HG02885 (cell line): ENCODE data around the gene PIP4K2A.
"Not testable (repeated sequence)": the region's sequence is repeated elsewhere in the genome, so short reads cannot be mapped to it uniquely, and the experiment has no call there.

ENCODE experiments used
- ATAC-seq: cut with Tn5 transposase; IDR thresholded peaks from one replicate; pipeline ENCODE4 v1.9.1; 2021; ENCODE audit warnings: mild to moderate bottlenecking; ENCODE audit not compliant: unreplicated experiment, poor library complexity

The PIP4K2A gene

DNA sequence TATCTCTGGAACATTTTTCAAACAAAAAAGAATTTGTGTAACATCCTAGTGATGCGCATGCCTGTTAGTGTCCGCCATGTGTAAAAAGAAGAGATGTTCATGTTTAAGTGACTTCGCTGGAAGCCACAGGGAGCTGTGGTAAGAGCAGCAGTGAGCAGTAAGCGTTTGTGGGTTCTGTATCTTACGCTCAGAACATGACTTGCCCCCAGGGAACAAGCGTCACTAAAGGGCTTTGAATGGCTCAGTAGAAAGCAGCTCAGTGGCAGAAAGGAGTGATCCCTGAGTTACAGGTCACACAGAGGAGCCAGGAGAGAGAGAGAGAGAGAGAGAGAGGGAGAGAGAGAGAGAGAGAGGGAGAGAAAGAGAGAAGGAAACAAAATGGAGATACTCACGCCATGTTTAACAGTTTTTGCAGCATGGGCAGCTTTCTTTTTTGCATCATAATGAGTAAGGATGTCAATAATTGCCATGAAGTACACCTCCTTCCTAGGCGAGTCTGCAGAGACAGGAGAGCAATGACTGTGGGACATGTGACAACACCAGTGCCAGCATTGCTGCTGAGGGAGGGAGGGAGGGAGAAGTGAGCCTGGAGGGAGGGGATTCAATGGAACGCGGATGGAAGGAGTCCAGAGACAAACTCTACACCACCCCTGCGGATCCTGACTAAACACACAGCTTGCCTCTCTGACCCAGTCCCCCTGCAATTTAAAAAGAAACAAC lies 174.6 kb downstream of the PIP4K2A start:
- ATAC-seq, result no peak

DNA sequence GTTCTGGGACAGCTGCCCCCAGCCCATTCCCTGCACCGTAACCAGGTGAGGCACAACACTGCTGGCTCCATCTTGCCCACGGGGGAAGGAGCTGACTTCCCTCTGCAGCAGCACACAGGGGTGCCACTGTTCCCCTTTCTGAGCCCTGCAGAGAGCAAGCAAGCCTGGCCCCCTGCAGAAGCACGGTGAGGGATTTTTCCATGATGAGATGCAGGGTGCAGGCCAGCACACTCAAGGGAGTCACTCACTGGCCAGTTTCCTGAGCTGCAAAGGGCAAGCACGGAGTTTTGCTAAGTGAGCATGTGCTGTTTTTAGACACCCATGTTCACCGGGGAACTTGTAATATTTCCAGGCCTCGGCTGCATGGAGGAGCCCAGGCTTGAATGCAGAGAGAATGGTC lies 176.6 kb downstream of the PIP4K2A start:
- ATAC-seq, result no peak

DNA sequence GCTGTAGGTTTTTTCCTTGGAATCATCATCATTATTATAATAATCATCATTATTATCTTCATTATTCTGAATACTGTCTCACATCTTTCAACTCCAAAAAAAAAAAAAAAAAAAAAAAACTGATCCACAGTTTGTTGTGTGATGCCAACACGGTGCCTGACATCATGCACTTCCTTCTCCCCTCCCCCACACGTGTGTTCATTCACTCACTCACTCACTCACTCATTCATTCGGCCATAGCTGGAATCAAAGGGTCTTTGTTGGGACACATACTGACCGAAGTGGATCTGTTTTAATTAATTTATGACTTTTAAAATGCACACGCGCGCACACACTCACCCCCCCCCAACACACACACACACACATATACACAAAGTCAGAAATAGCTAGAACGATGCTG lies 177.8 kb downstream of the PIP4K2A start:
- no peak for ATAC-seq

DNA sequence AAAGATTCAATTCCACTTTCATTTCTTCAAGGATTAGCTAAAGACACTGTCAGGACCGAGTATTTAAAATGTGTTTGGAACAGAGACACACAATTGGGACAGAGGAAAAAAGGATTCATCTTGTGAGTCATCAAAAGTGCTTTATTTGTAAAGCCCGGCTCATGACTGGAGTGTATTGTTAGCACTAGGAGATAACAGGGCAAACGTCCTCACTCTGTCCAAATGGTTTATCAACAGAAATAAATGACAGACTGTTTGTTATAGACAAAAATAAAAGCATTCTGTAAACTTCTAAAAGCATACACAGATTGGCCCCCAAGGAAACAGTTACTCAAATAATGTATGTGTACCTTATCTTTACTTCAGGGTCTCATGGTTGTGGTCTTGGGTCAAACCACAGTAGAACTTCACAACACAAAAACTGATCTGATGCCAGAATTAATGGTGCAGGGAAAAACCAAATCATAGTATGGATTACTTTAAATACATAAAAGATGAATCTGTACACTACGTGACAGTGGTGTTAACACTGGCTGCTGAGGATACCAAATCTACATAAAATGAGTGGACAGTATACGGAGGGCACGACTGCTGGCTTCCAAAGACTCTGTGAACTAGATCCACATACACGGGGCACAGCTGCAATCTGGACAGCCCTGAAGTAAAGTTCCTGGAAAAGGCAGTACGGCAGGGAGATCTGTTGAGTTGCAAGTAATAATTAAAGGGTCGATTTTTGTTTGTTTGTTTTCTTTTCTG lies 179.4 kb downstream of the PIP4K2A start:
- ATAC-seq, result no peak

DNA sequence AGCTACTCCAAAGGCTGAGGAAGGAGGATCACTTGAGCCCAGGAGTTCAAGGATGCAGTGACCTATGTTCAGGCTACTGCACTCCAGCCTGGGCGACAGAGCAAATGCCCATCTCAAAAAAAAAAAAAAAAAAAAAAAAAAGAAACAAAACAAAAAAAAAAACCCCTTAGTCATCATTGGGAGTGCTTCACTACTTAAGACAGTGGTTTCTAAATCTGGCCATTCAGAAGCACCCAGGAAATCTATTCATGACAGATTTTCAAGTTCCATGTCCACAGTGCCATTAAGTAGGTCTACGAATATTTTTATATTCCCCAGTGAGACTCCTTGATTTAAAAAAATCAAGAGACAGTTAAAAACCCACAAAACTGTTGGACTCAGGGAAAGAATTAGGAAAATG lies 182.9 kb downstream of the PIP4K2A start:
- no peak for ATAC-seq

DNA sequence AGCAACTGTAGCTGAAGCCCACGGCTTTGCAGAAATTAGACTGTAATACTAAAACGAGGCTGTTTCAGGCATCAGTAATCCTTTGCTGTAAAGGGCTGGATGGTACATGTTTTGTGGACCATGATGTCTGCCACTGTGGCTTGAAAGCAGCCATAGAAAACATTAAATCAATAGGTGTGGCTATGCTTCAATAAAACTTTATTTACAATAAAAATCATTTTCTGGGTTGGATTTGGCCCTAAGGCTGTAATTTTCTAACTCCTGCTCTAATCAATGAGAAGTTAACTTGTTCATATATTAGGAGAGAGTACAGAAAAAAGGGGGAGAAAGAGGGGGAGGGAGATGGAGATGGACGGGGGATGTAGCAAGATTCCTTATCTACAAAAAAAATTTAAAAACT lies 183.4 kb downstream of the PIP4K2A start:
- no peak for ATAC-seq

DNA sequence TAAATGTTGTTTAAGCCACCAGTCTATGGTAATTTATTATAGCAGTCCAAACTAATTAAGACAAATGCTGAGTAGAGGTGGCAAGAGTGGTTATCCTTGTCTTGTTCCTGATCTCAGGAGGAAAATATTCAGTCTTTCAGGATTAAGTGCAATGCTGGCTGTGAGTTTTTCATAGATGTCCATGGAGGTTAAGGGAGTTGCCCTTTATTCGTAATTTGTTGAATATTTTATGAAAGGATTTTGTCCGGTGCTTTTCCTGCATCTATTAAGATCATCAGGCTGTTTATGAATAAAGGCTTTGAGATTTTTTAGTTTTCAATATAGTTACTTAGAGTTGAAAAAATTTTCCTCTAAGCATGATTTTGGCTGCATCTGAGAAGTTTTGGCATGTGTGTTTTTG lies 186.9 kb downstream of the PIP4K2A start:
- no peak for ATAC-seq

DNA sequence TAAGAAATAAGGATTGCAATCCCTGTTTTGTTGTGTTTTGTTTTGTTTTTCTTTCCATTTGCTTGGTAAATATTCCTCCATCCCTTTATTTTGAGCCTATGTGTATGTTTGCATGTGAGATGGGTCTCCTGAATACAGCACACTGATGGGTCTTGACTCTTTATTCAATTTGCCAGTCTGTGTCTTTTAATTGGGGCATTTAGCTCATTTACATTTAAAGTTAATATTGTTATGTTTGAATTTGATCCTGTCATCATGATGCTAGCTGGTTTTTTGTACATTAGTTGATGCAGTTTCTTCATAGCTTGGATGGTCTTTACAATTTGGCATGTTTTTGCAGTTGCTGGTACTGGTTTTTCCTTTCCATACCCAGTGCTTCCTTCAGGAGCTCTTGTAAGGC lies 190.0 kb downstream of the PIP4K2A start:
- not testable (repeated sequence) for ATAC-seq

DNA sequence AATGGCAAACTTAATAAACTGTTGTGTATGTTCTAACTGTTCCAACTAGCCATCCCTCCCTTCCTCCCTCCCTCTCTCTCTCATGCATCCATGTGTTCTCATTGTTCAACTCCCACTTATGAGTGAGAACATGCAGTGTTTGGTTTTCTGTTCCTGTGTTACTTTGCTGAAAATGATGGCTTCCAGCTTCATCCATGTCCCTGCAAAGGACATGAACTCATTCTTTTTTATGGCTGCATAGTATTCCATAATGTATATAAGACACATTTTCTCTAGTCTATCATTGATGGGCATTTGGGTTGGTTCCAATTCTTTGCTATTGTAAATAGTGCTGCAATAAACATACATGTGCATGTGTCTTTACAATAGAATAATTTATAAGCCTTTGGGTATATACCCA lies 193.7 kb downstream of the PIP4K2A start:
- ATAC-seq, result not testable (repeated sequence)

DNA sequence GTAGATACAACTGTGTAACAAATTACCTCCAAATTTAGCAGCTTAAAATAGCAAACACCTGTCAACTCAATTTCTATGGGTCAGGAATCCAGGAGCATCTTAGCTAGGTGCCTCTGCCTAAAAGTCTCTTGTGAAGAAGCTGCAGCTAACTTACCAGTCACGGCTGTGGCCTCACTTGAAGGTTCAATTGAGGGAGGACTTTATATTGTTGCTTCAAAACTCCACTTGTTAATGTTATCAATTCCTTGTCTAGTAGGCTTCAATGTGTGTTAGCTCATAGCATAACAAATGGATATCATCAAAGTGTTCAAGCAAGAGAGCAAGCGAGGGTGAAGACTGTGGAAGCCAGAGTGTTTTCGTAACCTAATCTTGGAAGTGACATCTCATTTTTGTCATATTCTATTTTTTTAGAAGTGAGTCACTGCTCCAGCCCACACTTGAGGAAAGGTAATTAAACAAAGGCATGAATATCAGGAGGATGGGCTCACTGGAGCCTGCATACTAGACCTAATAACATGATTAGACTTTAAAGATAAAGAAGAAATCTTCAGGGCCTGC lies 196.1 kb downstream of the PIP4K2A start:
- no peak for ATAC-seq

DNA sequence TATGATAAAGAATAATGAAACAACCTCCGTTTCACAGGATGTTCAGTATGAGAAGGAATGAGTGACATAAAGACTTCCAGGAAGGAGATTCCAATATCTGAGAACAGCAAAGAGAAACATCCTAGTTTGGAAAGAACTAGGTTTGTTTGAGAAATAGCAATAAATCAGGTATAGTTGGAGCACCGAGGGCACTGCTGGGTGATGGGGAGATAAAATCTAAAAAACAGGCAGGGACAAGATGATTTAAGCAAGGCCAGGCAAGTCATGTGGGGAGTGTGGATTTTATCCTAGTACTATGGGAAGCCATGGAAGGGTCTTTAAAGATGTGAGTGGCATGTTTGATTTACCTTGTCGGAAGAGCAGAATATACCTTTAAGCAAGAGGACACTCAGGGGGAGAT lies 199.4 kb downstream of the PIP4K2A start:
- ATAC-seq, result no peak

DNA sequence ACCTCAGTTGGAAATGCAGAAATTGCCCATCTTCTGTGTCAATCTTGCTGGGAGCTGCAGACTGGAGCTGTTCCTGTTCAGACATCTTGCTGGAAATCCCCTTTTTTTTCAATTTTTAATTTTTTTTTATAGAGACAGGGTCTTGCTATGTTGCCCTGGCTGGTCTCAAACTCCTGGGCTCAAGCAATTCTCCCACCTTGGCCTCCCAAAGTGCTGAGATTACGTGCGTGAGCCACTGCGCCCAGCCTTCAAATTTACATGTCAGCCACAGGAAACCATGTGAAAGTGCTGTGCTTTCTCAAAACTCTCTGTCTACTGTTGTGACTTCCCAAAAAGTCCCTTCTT lies 200.0 kb downstream of the PIP4K2A start:
- not testable (repeated sequence) for ATAC-seq

DNA sequence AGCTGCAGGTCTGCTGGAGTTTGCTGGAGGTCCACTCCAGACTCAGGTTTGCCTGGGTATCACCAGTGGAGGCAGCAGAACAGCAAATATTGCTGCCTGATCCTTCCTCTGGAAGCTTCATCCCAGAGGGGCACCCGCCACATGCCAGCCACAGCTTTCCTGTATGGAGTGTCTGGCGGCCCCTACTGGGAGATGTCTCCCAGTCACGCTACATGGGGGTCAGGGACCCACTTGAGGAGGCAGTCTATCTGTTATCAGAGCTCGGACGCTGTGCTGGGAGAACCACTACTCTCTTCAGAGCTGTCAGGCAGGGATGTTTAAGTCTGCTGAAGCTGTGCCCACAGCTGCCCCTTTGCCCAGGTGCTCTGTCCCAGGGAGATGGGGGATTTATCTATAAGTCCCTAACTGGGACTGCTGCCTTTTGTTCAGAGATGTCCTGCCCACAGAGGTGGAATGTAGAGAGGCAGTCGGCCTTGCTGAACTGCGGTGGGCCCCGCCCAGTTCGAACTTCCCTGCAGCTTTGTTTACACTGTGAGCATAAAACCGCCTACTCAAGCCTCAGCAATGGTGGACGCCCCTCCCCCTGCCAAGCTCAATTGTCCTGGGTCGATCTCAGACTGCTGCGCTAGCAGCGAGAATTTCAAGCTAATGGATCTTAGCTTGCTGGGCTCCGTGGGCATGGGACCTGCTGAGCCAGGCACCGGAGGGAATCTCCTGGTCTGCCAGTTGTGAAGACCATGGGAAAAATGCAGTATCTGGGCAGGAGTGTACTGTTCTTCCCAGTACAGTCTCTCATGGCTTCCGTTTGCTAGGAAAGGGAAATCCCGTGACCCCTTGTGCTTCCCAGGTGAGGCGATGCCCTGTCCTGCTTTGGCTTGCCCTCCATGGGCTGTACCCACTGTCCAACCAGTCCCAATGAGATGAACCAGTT lies 200.6 kb downstream of the PIP4K2A start:
- not testable (repeated sequence) for ATAC-seq

DNA sequence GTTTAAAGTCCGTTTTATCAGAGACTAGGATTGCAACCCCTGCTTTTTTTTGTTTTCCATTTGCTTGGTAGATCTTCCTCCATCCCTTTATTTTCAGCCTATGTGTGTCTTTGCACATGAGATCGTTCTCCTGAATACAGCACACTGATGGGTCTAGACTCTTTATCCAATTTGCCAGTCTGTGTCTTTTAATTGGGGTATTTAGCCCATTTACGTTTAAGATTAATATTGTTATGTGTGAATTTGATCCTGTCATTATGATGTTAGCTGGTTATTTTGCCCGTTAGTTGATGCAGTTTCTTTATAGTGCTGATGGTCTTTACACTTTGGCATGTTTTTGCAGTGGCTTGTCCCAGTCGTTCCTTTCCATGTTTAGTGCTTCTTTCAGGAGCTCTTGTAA lies 202.4 kb downstream of the PIP4K2A start:
- not testable (repeated sequence) for ATAC-seq

DNA sequence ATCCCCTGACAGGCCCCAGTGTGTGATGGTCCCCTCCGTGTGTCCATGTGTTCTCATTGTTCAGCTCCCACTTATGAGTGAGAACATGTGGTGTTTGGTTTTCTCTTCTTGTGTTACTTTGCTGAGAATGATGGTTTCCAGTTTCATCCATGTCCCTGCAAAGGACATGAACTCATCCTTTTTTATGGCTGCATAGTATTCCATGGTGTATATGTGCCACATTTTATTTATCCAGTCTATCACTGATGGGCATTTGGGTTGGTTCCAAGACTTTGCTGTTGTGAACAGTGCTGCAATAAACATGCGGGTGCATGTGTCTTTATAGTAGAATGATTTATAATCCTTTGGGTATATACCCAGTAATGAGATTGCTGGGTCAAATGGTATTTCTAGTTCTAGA lies 206.2 kb downstream of the PIP4K2A start:
- ATAC-seq, result not testable (repeated sequence)

DNA sequence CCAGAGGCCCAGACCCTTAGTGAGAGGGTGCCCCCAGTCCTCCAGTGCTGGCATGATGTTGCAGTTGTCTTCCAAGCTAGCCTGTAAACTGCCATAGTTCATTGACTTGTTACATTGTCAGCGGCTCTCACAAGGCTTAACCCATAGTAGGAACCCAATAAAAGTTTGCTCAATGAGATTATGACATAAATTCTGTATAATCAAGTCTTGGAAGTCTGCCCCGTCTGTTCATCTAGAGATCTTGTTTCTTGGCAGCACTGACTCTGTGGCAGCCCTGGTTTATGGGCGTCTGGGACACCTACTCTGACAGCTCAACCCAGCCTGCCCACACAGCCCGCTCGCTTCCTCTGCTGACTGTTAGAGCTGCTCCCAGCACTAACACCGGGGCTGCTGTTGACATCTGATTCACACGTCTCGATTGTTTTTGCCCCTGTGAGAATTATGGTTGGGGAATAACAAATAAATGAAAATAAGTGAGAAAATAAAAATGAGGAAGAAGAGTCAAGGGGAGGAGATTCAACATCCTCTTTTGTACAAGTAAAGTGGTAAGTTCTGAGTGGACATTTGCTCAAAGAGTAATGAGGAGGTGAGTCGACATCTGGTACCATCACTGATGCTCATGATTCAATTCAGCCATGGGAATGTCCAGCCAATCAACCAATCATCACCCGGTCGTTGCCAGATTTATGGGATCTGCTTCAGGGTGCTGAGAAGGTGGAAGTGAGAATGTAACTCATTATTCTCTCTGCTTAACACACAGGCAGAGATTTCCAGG lies 208.3 kb downstream of the PIP4K2A start:
- peak; percentile 87 for ATAC-seq

DNA sequence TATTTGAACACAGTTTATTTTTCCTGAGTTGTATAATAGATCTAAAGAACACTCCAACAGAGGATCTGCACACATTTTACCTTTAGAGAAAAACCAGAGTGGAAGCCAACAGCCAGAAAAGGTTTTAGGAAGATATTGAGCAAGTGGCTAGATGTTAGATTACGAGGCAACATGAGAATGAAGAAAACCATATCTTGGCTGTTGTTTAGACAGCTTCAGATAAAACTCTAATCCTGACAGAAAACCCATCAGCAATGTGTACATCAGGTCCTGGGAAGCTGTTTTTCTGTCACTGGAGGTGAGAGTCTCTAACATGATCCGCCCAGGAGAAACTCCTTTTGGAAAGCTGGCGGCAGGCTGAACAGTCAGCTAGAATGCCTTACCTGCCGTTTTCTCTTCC lies 209.6 kb downstream of the PIP4K2A start:
- ATAC-seq, result no peak

DNA sequence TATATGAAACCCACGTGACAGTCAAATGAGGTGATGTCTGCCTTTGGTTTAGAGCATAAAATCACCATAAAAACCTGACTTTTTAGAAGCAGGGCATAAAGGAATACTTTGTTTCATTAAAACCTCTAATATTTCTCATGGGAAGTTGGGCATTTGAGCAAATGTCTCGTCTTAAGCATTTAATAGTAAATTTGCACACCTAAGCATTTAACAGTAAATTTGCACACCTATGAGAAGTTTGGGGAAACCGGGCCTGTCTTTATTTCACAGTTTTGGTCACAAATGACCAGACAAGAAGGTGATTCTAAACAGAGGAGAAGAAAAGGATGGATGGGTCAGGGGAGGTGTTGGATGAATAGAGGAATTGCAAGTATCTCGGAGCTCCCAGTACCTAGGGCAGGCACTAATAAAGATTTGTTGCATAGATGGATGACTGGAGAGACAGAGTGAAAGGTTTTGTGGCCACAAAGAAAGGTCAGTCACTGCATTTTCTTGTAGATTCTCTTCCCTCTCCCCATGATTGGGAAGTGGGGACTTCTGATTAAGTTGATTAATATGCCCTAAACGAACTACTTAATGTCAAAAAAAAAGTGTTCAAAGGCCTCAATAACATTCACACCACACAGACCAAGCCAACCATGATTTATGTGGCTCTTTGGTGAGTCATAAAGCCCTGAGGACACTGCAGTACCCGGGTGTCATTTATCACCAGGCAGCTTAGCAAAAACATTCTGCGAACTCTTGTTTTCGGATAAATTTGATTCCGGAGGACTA lies 210.9 kb downstream of the PIP4K2A start:
- ATAC-seq, result no peak

DNA sequence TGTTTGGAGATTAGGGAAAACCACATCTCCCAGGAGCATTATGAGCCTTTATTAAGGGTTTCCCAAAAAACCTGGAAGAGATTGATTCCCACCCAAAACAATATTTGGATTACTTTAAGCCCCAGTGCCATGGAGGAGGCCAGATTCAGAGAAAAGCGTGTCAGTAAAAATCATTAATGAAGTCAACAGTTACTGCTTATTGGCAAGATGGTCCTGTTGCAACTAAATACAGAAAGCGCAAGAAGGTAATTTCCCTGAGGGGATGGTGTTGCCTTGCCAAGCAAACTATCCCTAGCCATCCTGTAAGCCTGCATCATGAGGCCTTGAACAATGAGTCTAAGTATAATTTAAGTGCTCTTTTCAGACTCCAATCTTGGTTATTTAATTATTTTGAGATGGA lies 212.5 kb downstream of the PIP4K2A start:
- ATAC-seq, result no peak
